ENCODE measurements around the gene PRKN.

DNA sequence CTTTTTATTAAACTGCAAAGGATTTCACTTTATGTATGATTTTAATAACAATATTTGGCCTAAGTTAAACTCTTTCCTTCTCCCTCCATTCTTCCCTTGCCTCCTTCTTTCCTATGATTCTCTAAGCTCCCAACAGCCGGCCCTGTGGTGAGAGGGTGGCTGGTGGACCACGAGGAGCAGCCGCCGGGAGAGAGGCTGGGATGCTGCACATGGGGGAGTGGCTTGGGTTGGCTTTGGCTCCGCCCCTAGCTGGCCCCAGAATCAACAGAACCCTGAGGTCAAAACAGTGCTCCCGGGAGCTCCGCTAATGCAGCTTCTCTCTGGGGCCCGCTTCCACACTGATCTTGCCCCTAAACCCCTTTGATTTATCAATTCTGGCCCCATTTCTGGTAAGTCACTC, 1063.9 kb downstream of the PRKN start:
- TF ChIP-seq, protein P1, sequence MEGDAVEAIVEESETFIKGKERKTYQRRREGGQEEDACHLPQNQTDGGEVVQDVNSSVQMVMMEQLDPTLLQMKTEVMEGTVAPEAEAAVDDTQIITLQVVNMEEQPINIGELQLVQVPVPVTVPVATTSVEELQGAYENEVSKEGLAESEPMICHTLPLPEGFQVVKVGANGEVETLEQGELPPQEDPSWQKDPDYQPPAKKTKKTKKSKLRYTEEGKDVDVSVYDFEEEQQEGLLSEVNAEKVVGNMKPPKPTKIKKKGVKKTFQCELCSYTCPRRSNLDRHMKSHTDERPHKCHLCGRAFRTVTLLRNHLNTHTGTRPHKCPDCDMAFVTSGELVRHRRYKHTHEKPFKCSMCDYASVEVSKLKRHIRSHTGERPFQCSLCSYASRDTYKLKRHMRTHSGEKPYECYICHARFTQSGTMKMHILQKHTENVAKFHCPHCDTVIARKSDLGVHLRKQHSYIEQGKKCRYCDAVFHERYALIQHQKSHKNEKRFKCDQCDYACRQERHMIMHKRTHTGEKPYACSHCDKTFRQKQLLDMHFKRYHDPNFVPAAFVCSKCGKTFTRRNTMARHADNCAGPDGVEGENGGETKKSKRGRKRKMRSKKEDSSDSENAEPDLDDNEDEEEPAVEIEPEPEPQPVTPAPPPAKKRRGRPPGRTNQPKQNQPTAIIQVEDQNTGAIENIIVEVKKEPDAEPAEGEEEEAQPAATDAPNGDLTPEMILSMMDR (IDR thresholded peaks at IDR 0.05), result no peak
- TF ChIP-seq ZFX (IDR thresholded peaks at IDR 0.05; ENCODE audit: borderline replicate concordance), result no peak

Measured in 22Rv1 (cell line).